ENCODE results near the gene RNU1-1.
"Not testable (repeated sequence)": the region's sequence is repeated elsewhere in the genome, so short reads cannot be mapped to it uniquely, and the experiment has no call there.

- TF ChIP-seq CTCF, POLR2A (IDR thresholded peaks at IDR 0.05): not testable (repeated sequence)
Observed at GRCh38 chr1:16487011-16487410, 27.1 kb downstream of the RNU1-1 start.

All from esophagus squamous epithelium (tissue), 4 donors.